ENCODE measurements around the gene TET3. TPM values are rescaled to one million over a fixed set of nuclear protein-coding genes. Genes with fewer than 3 reads are reported as not detected.

Gene TET3
- total and polyA plus RNA-seq, 2 donors (not counting 3 experiments of a cell fraction or from before 2014, with no cell fraction given), result 3.4 to 15.6 TPM

GRCh38 chr2:74027496-74027895 lies 42.8 kb downstream of the TET3 start:
- Histone ChIP-seq H3K27me3 (ENCODE audit: control insufficient read depth in 2 of 2, insufficient read depth in 2 of 2, low read length in 2 of 2) (no peaks in the 10 kb centered on the region), H4K20me1 (replicated peaks; ENCODE audit: control insufficient read depth, extremely low read depth, insufficient read depth, low read length) (no peaks in the 10 kb centered on the region), H3K4me3 (replicated peaks in 1 of 3; ENCODE audit: insufficient read depth in 1 of 3, low read depth in 1 of 3, low read length in 3 of 3) (no peak overlapping the region), H3K4me1 (ENCODE audit: control insufficient read depth, extremely low read depth, insufficient read depth, low read length) (no peaks in the 10 kb centered on the region), H3K27ac (ENCODE audit: insufficient read depth, low read depth, low read length) (no peak overlapping the region), H3K79me2 (ENCODE audit: control insufficient read depth, insufficient read depth, low read length) (peaks cover 11% of the 10 kb centered on the region), H3K4me2 (ENCODE audit: insufficient read depth, low read length) (no peak overlapping the region), H3K9ac (replicated peaks; ENCODE audit: extremely low read depth, insufficient read depth, low read length) (no peak overlapping the region), H3K36me3 (ENCODE audit: control insufficient read depth in 2 of 2, extremely low read depth in 1 of 2, insufficient read depth in 2 of 2, low read length in 2 of 2) (no peaks in the 10 kb centered on the region), H3K9me3 (replicated peaks; ENCODE audit: control insufficient read depth, insufficient read depth, low read length) (no peaks in the 10 kb centered on the region), H3K9me1 (replicated peaks; ENCODE audit: control insufficient read depth, extremely low read depth, insufficient read depth, low read length) (no peaks in the 10 kb centered on the region), H2AFZ (ENCODE audit: low read depth, low read length) (no peak overlapping the region)
- TF ChIP-seq GATA2 (IDR thresholded peaks at IDR 0.05; ENCODE audit: insufficient read depth, insufficient read length, low read depth, low read length) (no peak), POLR2AphosphoS5 (IDR thresholded peaks at IDR 0.05; ENCODE audit: insufficient read depth, low read depth, low read length) (no peak), CTCF (IDR thresholded peaks at IDR 0.05; ENCODE audit: extremely low read depth in 1 of 2, insufficient read depth in 1 of 2, low read depth in 1 of 2, low read length in 2 of 2) (no peak), MAX (IDR thresholded peaks at IDR 0.05; ENCODE audit: insufficient read depth, insufficient read length) (no peak), EZH2 (IDR thresholded peaks at IDR 0.05; ENCODE audit: borderline replicate concordance, low read depth, low read length, severe bottlenecking) (no peak), POLR2A (IDR thresholded peaks at IDR 0.05; ENCODE audit: low read depth, low read length) (no peak), FOS (IDR thresholded peaks at IDR 0.05; ENCODE audit: borderline replicate concordance, insufficient read depth, low read length) (no peak), MYC (IDR thresholded peaks at IDR 0.05; ENCODE audit: low read depth, low read length) (no peak), JUN (IDR thresholded peaks at IDR 0.05; ENCODE audit: borderline replicate concordance, insufficient read depth, insufficient read length, low read depth) (no peak)
- no TSS peak for BruUV-seq (replicated peaks)
- FAIRE-seq, result no peak
- CTCF ChIA-PET, result no interaction called here
- POLR2A ChIA-PET, result no interaction called here
- dilution Hi-C loops (cut with MboI; ENCODE audit: extremely low pct_ligation_motif_present, low sequenced_read_pairs), result no loop called here
- intact Hi-C loops (cut with micrococcal nuclease), result no loop called here
- no peak for DNase-seq (ENCODE audit: low read depth, low spot score)

Measured in endothelial cell of umbilical vein (primary cell).